SU-DHL-6 (cell line): ENCODE measurements around the gene AHRR.

Experiments used
- CTCF ChIP-seq: fragments of 200-600 bp; sonication (generic); IDR thresholded peaks from one replicate; pipeline ENCODE4 v1.5.1; 2017; ENCODE audit warnings: antibody characterized with exemption, mild to moderate bottlenecking, low read length, moderate library complexity; ENCODE audit not compliant: insufficient read depth, poor library complexity, severe bottlenecking
- EZH2phosphoT487 ChIP-seq: fragments of 200-600 bp; sonication (generic), shearing (Covaris generic); conservative IDR thresholded peaks from 2 replicates; pipeline ENCODE4 v1.6.1; 2018; ENCODE audit warnings: mild to moderate bottlenecking, antibody characterized with exemption, low read length, moderate library complexity, mixed read lengths

GRCh38 chr5:484556-484955 is 163.0 kb downstream of the AHRR start:
- TF ChIP-seq CTCF (no peak), EZH2phosphoT487 (no peak)
